ENCODE data around the gene DUSP5.
A peak's percentile ranks its signal among the peaks of the same experiment; 100 is the strongest.

The DUSP5 gene

GRCh38 chr10:110499796-110500514, 2.2 kb downstream of the DUSP5 start:
- DNase-seq (ENCODE audit: low read depth in 2 of 2, low spot score in 1 of 2) = no peak

GRCh38 chr10:110500515-110500905, 2.8 kb downstream of the DUSP5 start:
- DNase-seq (ENCODE audit: low read depth in 2 of 2, low spot score in 1 of 2) = no peak

GRCh38 chr10:110501142-110501937, 3.6 kb downstream of the DUSP5 start:
- DNase-seq (ENCODE audit: low read depth in 2 of 2, low spot score in 1 of 2) = no peak

- no peak for DNase-seq (ENCODE audit: low read depth in 2 of 2, low spot score in 1 of 2)
Observed at GRCh38 chr10:110502072-110502845, 4.6 kb downstream of the DUSP5 start.

GRCh38 chr10:110502851-110503301, 5.2 kb downstream of the DUSP5 start:
- DNase-seq (ENCODE audit: low read depth in 2 of 2, low spot score in 1 of 2) = no peak

- DNase-seq (ENCODE audit: low read depth in 2 of 2, low spot score in 1 of 2) = no peak
Observed at GRCh38 chr10:110503528-110504110, 5.9 kb downstream of the DUSP5 start.

- DNase-seq (ENCODE audit: low read depth in 2 of 2, low spot score in 1 of 2) = peak in 1 of 2 donors; percentile 45
Observed at GRCh38 chr10:110504111-110504735, 6.5 kb downstream of the DUSP5 start.

GRCh38 chr10:110505130-110505770, 7.5 kb downstream of the DUSP5 start:
- DNase-seq (ENCODE audit: low read depth in 2 of 2, low spot score in 1 of 2) = no peak

- no peak for DNase-seq (ENCODE audit: low read depth in 2 of 2, low spot score in 1 of 2)
Observed at GRCh38 chr10:110506448-110506847, 8.7 kb downstream of the DUSP5 start.

GRCh38 chr10:110507346-110507745, 9.6 kb downstream of the DUSP5 start:
- no peak for DNase-seq (ENCODE audit: low read depth in 2 of 2, low spot score in 1 of 2)

GRCh38 chr10:110508159-110508788, 10.6 kb downstream of the DUSP5 start:
- DNase-seq (ENCODE audit: low read depth in 2 of 2, low spot score in 1 of 2) = no peak

GRCh38 chr10:110508806-110509544, 11.3 kb downstream of the DUSP5 start:
- no peak for DNase-seq (ENCODE audit: low read depth in 2 of 2, low spot score in 1 of 2)

GRCh38 chr10:110509560-110509959, 11.9 kb downstream of the DUSP5 start:
- no peak for DNase-seq (ENCODE audit: low read depth in 2 of 2, low spot score in 1 of 2)

GRCh38 chr10:110510086-110510485, 12.4 kb downstream of the DUSP5 start:
- DNase-seq (ENCODE audit: low read depth in 2 of 2, low spot score in 1 of 2) = no peak

- no peak for DNase-seq (ENCODE audit: low read depth in 2 of 2, low spot score in 1 of 2)
Observed at GRCh38 chr10:110510730-110511129, 13.0 kb downstream of the DUSP5 start.

- no peak for DNase-seq (ENCODE audit: low read depth in 2 of 2, low spot score in 1 of 2)
Observed at GRCh38 chr10:110511734-110512449, 14.2 kb downstream of the DUSP5 start.

GRCh38 chr10:110512461-110513187, 14.9 kb downstream of the DUSP5 start:
- DNase-seq (ENCODE audit: low read depth in 2 of 2, low spot score in 1 of 2) = peak in 1 of 2 donors; percentile 55

GRCh38 chr10:110513949-110514348, 16.2 kb downstream of the DUSP5 start:
- DNase-seq (ENCODE audit: low read depth in 2 of 2, low spot score in 1 of 2) = no peak
